Astrocyte (in vitro differentiated cells and primary cell): Measurements from ENCODE around the gene MCM7. TPM values are rescaled to one million over a fixed set of nuclear protein-coding genes. Genes with fewer than 3 reads are reported as not detected.
A peak's percentile ranks its signal among the peaks of the same experiment; 100 is the strongest.
"Not testable (repeated sequence)": the region's sequence is repeated elsewhere in the genome, so short reads cannot be mapped to it uniquely, and the experiment has no call there.

Experiments
- DNase-seq: peaks from one replicate; pipeline ENCODE4 v3.0.0-alpha.2; 2010; ENCODE audit warnings: low read depth
- FAIRE-seq: peaks from 2 replicates; lab custom pipeline; 2011; peaks lifted over from hg19 to GRCh38; lab: Jason Lieb, UNC
- H2AFZ ChIP-seq: 2 replicates; pipeline ENCODE4 v1.6.0; 2012; ENCODE audit warnings: low read depth, low read length, inconsistent platforms
- H3K27ac ChIP-seq: 2 replicates; pipeline ENCODE4 v1.5.1; 2011; ENCODE audit warnings: low read depth, low read length, inconsistent platforms
- H3K27me3 ChIP-seq: 2 replicates; pipeline ENCODE4 v1.6.0; 2011; ENCODE audit warnings: low read length, inconsistent platforms; ENCODE audit not compliant: insufficient read depth
- H3K36me3 ChIP-seq: 2 replicates; pipeline ENCODE4 v1.5.1; 2011; ENCODE audit warnings: low read length, inconsistent platforms; ENCODE audit not compliant: insufficient read depth
- H3K4me1 ChIP-seq: 2 replicates; pipeline ENCODE4 v1.5.1; 2011; ENCODE audit warnings: low read length, inconsistent platforms; ENCODE audit not compliant: insufficient read depth
- H3K4me2 ChIP-seq: 2 replicates; pipeline ENCODE4 v1.6.0; 2012; ENCODE audit warnings: low read length, inconsistent platforms
- H3K4me3 ChIP-seq: 2 replicates; pipeline ENCODE4 v1.5.1; 2011; ENCODE audit warnings: low read depth, mild to moderate bottlenecking, low read length, inconsistent platforms; ENCODE audit not compliant: insufficient read depth
- H3K79me2 ChIP-seq: 2 replicates; pipeline ENCODE4 v1.6.0; 2012; ENCODE audit warnings: mild to moderate bottlenecking, low read length, inconsistent platforms; ENCODE audit not compliant: insufficient read depth
- H3K9ac ChIP-seq: 2 replicates; pipeline ENCODE4 v1.6.0; 2012; ENCODE audit warnings: mild to moderate bottlenecking, low read length, inconsistent platforms
- H3K9me3 ChIP-seq: 2 replicates; pipeline ENCODE4 v1.5.1; 2012; ENCODE audit warnings: low read depth, mild to moderate bottlenecking, low read length, inconsistent platforms; ENCODE audit not compliant: insufficient read depth
- H4K20me1 ChIP-seq: 2 replicates; pipeline ENCODE4 v1.6.0; 2012; ENCODE audit warnings: low read length, inconsistent platforms; ENCODE audit not compliant: insufficient read depth
- H3K27ac Mint-ChIP-seq: one replicate; pipeline ENCODE4 v1.8.0; 2021; ENCODE audit warnings: mild to moderate bottlenecking, mixed read lengths; ENCODE audit not compliant: unreplicated experiment
- H3K27me3 Mint-ChIP-seq: one replicate; pipeline ENCODE4 v1.8.0; 2021; ENCODE audit warnings: low read depth, mixed read lengths; ENCODE audit not compliant: unreplicated experiment
- H3K36me3 Mint-ChIP-seq: one replicate; pipeline ENCODE4 v1.8.0; 2021; ENCODE audit warnings: low read depth, mixed read lengths; ENCODE audit not compliant: unreplicated experiment
- H3K4me1 Mint-ChIP-seq: one replicate; pipeline ENCODE4 v1.8.0; 2021; ENCODE audit warnings: low read depth, mixed read lengths; ENCODE audit not compliant: unreplicated experiment
- H3K4me3 Mint-ChIP-seq: one replicate; pipeline ENCODE4 v1.8.0; 2021; ENCODE audit warnings: mild to moderate bottlenecking, moderate library complexity, mixed read lengths; ENCODE audit not compliant: unreplicated experiment
- H3K9me3 Mint-ChIP-seq: one replicate; pipeline ENCODE4 v1.8.0; 2021; ENCODE audit warnings: mild to moderate bottlenecking, mixed read lengths; ENCODE audit not compliant: unreplicated experiment
- CTCF ChIP-seq: IDR thresholded peaks from 2 replicates; pipeline ENCODE4 v1.5.1; 2011; ENCODE audit warnings: low read depth, mild to moderate bottlenecking, inconsistent platforms, low read length, moderate library complexity; ENCODE audit not compliant: insufficient read depth
- EZH2 ChIP-seq: IDR thresholded peaks from 2 replicates; pipeline ENCODE4 v1.6.1; 2012; ENCODE audit warnings: mild to moderate bottlenecking, low read length, inconsistent platforms; ENCODE audit not compliant: insufficient read depth
- total RNA-seq: library from RNA; stranded (reverse); gene quantifications from 2 replicates; pipeline ENCODE4 v1.2.1, GENCODE V29; 2021

The MCM7 gene
- total RNA-seq, 1 donor from 2014 or later = 55.2 TPM

- FAIRE-seq (no peak), DNase-seq (no peak)
- H3K27ac ChIP-seq = peak overlapping the region; percentile 34
- Mint-ChIP-seq H3K9me3 (no peaks in the 10 kb centered on the region), H3K4me3 (peak overlapping the region; percentile 98), H3K4me1 (no peaks in the 10 kb centered on the region), H3K27ac (peak overlapping the region; percentile 86), H3K36me3 (peaks cover 3% of the 10 kb centered on the region), H3K27me3 (no peaks in the 10 kb centered on the region)
- peaks cover 3% of the 10 kb centered on the region for H3K4me1 ChIP-seq
- peak overlapping the region; percentile 46 for H3K4me3 ChIP-seq
- H2AFZ ChIP-seq = peak overlapping the region; percentile 88
- peaks cover 17% of the 10 kb centered on the region for H3K79me2 ChIP-seq
- peak overlapping the region; percentile 99 for H3K4me2 ChIP-seq
- H3K9me3 ChIP-seq = no peaks in the 10 kb centered on the region
- no peaks in the 10 kb centered on the region for H3K27me3 ChIP-seq
- peak overlapping the region; percentile 61 for H3K9ac ChIP-seq
- H3K36me3 ChIP-seq = no peaks in the 10 kb centered on the region
- H4K20me1 ChIP-seq = peaks cover 8% of the 10 kb centered on the region
- TF ChIP-seq CTCF (no peak), EZH2 (no peak)
Measured at GRCh38 chr7:100148225-100148558, 47.0 kb upstream of the MCM7 start.

- H3K36me3 Mint-ChIP-seq = no peaks in the 10 kb centered on the region
Measured at GRCh38 chr7:100147278-100147677, 46.1 kb upstream of the MCM7 start.

GRCh38 chr7:100146350-100146749 is 45.2 kb upstream of the MCM7 start:
- not testable (repeated sequence) for FAIRE-seq, H3K27ac ChIP-seq

More at GRCh38 chr7:100147278-100147677, 46.1 kb upstream of the MCM7 start:
- no peak overlapping the region for H3K27ac ChIP-seq
- H3K9ac ChIP-seq = no peak overlapping the region
- H3K4me3 ChIP-seq = no peak overlapping the region
- Mint-ChIP-seq H3K9me3 (no peaks in the 10 kb centered on the region), H3K4me3 (no peak overlapping the region), H3K4me1 (peaks cover 2% of the 10 kb centered on the region), H3K27ac (no peak overlapping the region), H3K27me3 (no peaks in the 10 kb centered on the region)
- H2AFZ ChIP-seq = no peak overlapping the region
- peaks cover 3% of the 10 kb centered on the region for H4K20me1 ChIP-seq
- no peak overlapping the region for H3K4me2 ChIP-seq
- DNase-seq = no peak
- H3K9me3 ChIP-seq = no peaks in the 10 kb centered on the region
- no peak for TF ChIP-seq EZH2
- TF ChIP-seq CTCF = no peak
- H3K79me2 ChIP-seq = peaks cover 17% of the 10 kb centered on the region
- H3K27me3 ChIP-seq = no peaks in the 10 kb centered on the region
- peaks cover 3% of the 10 kb centered on the region for H3K4me1 ChIP-seq
- no peak for FAIRE-seq
- no peaks in the 10 kb centered on the region for H3K36me3 ChIP-seq

More at GRCh38 chr7:100146350-100146749, 45.2 kb upstream of the MCM7 start:
- not testable (repeated sequence) for H3K4me2 ChIP-seq, H3K9ac ChIP-seq, H4K20me1 ChIP-seq, H3K27ac Mint-ChIP-seq, H3K27me3 ChIP-seq, H3K4me3 Mint-ChIP-seq, H3K36me3 ChIP-seq, H3K27me3 Mint-ChIP-seq, H2AFZ ChIP-seq, H3K36me3 Mint-ChIP-seq, H3K4me1 Mint-ChIP-seq, H3K9me3 Mint-ChIP-seq, H3K9me3 ChIP-seq, H3K4me3 ChIP-seq, H3K4me1 ChIP-seq
- peaks cover 17% of the 10 kb centered on the region for H3K79me2 ChIP-seq
- peak; percentile 77 for DNase-seq
